ENCODE measurements around the gene UVRAG.

Gene UVRAG

GRCh38 chr11:76131142-76131541, 316.1 kb downstream of the UVRAG start:
- POLR2A ChIA-PET: no interaction called here

DNA sequence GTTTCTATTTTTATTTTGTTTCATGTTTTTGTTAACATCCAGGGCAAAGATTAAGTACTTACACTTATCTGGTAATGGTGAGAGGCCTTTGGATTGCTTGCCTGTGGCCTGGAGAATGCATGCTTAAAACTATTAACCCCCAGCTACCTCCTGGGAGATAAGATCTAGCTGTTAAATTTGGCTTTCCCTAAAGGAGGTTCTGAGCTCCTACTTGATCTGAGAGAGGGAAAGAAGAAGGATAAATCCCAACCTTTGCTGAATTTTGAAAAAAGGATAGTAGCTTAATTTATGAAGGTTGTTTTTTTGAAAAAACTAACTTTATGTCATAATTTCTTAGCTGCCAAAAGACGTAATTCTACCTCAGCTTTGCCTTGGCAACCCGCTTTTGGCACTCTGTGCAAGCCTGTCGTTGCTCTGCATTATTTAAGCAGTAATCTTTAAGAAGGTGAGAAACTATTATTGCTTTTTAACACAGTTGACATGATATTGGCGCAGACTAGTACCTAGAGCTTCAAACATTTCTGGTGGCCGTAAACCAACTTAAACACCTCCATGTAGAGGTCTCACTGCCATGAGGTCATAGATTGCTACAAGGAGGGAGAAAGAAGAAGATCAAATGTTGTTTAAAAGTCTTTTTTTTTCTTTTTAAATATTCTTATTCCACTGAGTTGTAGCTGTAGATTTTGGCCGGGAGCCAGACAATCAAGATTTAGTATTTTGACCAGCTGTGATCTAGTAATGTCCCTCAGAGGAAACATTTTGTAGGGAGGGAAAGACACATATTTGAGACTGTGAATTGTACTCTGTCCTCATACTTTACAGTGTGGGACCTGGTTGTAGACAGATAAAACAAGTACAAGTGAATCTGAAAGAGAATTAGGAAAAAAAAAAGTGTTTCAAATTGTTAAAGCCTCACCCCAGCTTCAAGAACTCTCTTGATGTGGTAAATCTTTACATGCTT, 316.9 kb downstream of the UVRAG start:
- Histone ChIP-seq H3K9me3 (ENCODE audit: control insufficient read depth, insufficient read depth, low read depth, low read length) (no peaks in the 10 kb centered on the region), H3K27ac (ENCODE audit: extremely low read depth, low read depth, low read length) (no peak overlapping the region), H3K36me3 (ENCODE audit: control insufficient read depth in 2 of 2, insufficient read depth in 1 of 2, low read length in 2 of 2) (no peaks in the 10 kb centered on the region), H3K4me3 (ENCODE audit: low read depth, low read length) (no peak overlapping the region), H3K4me1 (ENCODE audit: control insufficient read depth, insufficient read depth, low read length) (peaks cover 9% of the 10 kb centered on the region)
- no peak for TF ChIP-seq MEIS1 (CRISPR knock-in tag; IDR thresholded peaks at IDR 0.05; ENCODE audit: borderline replicate concordance)
- TF ChIP-seq, protein P1, sequence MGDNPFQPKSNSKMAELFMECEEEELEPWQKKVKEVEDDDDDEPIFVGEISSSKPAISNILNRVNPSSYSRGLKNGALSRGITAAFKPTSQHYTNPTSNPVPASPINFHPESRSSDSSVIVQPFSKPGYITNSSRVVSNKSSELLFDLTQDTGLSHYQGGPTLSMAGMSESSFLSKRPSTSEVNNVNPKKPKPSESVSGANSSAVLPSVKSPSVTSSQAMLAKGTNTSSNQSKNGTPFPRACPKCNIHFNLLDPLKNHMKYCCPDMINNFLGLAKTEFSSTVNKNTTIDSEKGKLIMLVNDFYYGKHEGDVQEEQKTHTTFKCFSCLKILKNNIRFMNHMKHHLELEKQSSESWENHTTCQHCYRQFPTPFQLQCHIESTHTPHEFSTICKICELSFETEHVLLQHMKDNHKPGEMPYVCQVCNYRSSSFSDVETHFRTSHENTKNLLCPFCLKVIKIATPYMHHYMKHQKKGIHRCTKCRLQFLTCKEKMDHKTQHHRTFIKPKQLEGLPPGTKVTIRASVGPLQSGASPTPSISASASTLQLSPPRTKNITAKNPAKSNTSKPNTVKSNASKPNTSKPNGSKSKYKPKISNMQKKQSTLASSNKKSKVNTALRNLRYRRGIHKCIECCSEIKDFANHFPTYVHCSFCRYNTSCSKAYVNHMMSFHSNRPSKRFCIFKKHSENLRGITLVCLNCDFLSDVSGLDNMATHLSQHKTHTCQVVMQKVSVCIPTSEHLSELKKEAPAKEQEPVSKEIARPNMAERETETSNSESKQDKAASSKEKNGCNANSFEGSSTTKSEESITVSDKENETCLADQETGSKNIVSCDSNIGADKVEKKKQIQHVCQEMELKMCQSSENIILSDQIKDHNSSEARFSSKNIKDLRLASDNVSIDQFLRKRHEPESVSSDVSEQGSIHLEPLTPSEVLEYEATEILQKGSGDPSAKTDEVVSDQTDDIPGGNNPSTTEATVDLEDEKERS (tag by site-specific recombination; IDR thresholded peaks at IDR 0.05): no peak
- peak; percentile 73; the same call in 1 of the 2 replicates for TF ChIP-seq TRIM28 (IDR thresholded peaks at IDR 0.05; ENCODE audit: borderline replicate concordance, low read length)
- TF ChIP-seq ZFP41 (tag by site-specific recombination; IDR thresholded peaks at IDR 0.05; ENCODE audit: borderline replicate concordance): no peak
- TF ChIP-seq ZNF362 (tag by site-specific recombination; IDR thresholded peaks at IDR 0.05): no peak
- TF ChIP-seq OSR2 (tag by site-specific recombination; IDR thresholded peaks at IDR 0.05): 0 out of 2 replicates have a peak, but pooled peaks have one; percentile 13
- TF ChIP-seq GLIS1 (tag by site-specific recombination; IDR thresholded peaks at IDR 0.05): 0 out of 2 replicates have a peak, but pooled peaks have one; percentile 9
- 0 out of 2 replicates have a peak, but pooled peaks have one; percentile 12 for TF ChIP-seq IKZF3 (tag by site-specific recombination; IDR thresholded peaks at IDR 0.05)
- no peak for TF ChIP-seq ZNF658 (tag by site-specific recombination; IDR thresholded peaks at IDR 0.05)
- TF ChIP-seq, protein P2, sequence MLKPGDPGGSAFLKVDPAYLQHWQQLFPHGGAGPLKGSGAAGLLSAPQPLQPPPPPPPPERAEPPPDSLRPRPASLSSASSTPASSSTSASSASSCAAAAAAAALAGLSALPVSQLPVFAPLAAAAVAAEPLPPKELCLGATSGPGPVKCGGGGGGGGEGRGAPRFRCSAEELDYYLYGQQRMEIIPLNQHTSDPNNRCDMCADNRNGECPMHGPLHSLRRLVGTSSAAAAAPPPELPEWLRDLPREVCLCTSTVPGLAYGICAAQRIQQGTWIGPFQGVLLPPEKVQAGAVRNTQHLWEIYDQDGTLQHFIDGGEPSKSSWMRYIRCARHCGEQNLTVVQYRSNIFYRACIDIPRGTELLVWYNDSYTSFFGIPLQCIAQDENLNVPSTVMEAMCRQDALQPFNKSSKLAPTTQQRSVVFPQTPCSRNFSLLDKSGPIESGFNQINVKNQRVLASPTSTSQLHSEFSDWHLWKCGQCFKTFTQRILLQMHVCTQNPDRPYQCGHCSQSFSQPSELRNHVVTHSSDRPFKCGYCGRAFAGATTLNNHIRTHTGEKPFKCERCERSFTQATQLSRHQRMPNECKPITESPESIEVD (tag by site-specific recombination; IDR thresholded peaks at IDR 0.05): peak; percentile 30; the same call in 1 of the 2 replicates
- TF ChIP-seq PRDM1 (tag by site-specific recombination; IDR thresholded peaks at IDR 0.05): peak; percentile 37; the same call in 1 of the 2 replicates
- TF ChIP-seq ZNF366 (tag by site-specific recombination; conservative IDR thresholded peaks at IDR 0.05): no peak
- CTCF ChIA-PET: interaction anchor here (0.5 to 3.4 kb wide), 3 partner anchors 20 to 663 kb away, joined by 3 to 15 read pairs (median 3); no protein-coding TSS in a partner anchor
- POLR2A ChIA-PET: no interaction called here

More at GRCh38 chr11:76131142-76131541, 316.1 kb downstream of the UVRAG start:
- TF ChIP-seq ZNF341 (tag by site-specific recombination; IDR thresholded peaks at IDR 0.05; ENCODE audit: low read depth): no peak
- TF ChIP-seq ZNF555 (tag by site-specific recombination; conservative IDR thresholded peaks at IDR 0.05): no peak
- Histone ChIP-seq H3K36me3 (ENCODE audit: control insufficient read depth in 2 of 2, insufficient read depth in 1 of 2, low read length in 2 of 2) (no peaks in the 10 kb centered on the region), H3K27ac (ENCODE audit: extremely low read depth, low read depth, low read length) (no peak overlapping the region), H3K4me1 (ENCODE audit: control insufficient read depth, insufficient read depth, low read length) (peaks cover 9% of the 10 kb centered on the region), H3K9me3 (ENCODE audit: control insufficient read depth, insufficient read depth, low read depth, low read length) (no peaks in the 10 kb centered on the region), H3K4me3 (ENCODE audit: low read depth, low read length) (no peak overlapping the region)
- CTCF ChIA-PET: interaction anchor here (3.4 kb wide), 1 partner anchor 21 kb away, joined by 15 read pairs; no protein-coding TSS in a partner anchor

All from HEK293 (cell line).